GM20000 (cell line): Measurements from ENCODE around the gene CSRP1.

ENCODE experiments used
- DNase-seq: peaks from one replicate; pipeline ENCODE4 v3.0.0; 2012; ENCODE audit warnings: low spot score
- TF ChIP-seq, protein P1 (sequence below): IDR thresholded peaks from 2 replicates; pipeline ENCODE4 v1.5.1; 2012; ENCODE audit warnings: mild to moderate bottlenecking, control low read depth; ENCODE audit errors: extremely low read depth, missing control alignments

CSRP1 gene

DNA sequence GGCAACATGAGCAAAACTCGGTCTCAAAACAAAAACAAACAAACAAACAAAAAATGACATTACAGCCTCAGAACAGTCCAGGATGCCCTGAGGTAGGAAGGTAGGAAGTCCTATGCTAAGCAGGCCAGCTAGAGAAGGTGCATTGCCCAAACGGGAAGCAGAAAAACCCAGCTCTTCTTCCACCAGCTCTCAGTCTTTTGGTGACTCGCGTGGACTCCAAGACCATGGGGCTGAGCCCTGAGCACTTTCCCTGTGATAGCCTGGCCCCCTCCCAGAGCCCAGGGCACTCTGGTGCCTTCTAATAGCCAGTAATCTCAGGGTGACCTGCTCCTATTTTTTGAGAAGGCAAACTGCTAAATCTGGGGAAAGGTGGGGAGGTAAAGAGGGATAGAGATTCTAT lies 54.1 kb downstream of the CSRP1 start:
- no peak for DNase-seq
- TF ChIP-seq, protein P1, sequence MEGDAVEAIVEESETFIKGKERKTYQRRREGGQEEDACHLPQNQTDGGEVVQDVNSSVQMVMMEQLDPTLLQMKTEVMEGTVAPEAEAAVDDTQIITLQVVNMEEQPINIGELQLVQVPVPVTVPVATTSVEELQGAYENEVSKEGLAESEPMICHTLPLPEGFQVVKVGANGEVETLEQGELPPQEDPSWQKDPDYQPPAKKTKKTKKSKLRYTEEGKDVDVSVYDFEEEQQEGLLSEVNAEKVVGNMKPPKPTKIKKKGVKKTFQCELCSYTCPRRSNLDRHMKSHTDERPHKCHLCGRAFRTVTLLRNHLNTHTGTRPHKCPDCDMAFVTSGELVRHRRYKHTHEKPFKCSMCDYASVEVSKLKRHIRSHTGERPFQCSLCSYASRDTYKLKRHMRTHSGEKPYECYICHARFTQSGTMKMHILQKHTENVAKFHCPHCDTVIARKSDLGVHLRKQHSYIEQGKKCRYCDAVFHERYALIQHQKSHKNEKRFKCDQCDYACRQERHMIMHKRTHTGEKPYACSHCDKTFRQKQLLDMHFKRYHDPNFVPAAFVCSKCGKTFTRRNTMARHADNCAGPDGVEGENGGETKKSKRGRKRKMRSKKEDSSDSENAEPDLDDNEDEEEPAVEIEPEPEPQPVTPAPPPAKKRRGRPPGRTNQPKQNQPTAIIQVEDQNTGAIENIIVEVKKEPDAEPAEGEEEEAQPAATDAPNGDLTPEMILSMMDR, result no peak

DNA sequence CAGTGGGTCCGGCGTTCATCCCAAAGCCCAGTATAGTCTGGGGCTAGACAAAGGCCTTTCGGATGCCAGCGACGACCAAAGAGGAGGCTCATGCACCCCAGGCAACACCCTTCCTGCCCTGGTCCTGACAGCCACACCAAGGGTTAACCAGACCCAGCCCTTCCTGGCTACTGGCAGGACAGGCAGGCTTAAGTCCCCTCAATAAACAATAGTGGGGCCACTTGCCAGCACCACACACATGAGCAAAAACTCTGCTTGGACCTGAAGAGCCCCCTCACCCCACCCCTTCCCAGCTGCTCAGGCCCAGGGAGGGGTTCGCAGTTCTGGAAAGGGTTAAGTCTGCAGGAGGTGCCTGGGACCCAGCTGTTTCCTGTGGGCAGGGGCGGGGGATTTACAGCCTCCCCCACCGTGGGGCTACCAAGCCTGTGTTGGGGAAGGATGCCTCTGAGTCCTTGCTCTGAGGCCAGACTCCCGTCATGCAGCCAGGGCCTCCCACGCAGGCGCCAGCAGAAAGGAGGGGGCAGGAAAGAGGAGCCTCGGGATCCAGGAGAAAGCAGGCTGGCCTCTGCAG lies 56.1 kb downstream of the CSRP1 start:
- TF ChIP-seq, protein P1, result no peak
- no peak for DNase-seq

GRCh38 chr1:201448990-201449389 lies 57.9 kb downstream of the CSRP1 start:
- DNase-seq, result no peak
- TF ChIP-seq, protein P1, result no peak

GRCh38 chr1:201447903-201448871 lies 58.7 kb downstream of the CSRP1 start:
- DNase-seq, result peak; percentile 84
- TF ChIP-seq, protein P1, result peak; percentile 74

GRCh38 chr1:201445310-201445709 lies 61.6 kb downstream of the CSRP1 start:
- TF ChIP-seq, protein P1, result no peak
- DNase-seq, result no peak

GRCh38 chr1:201444792-201445191 lies 62.1 kb downstream of the CSRP1 start:
- no peak for DNase-seq

More at GRCh38 chr1:201444792-201445191, 62.1 kb downstream of the CSRP1 start:
- TF ChIP-seq, protein P1, result no peak
